CD14-positive monocyte (primary cell): ENCODE data around the gene CNTN5. TPM values are rescaled to one million over a fixed set of nuclear protein-coding genes. Genes with fewer than 3 reads are reported as not detected.

ENCODE experiments used
- DNase-seq, 3 donors: peaks; one replicate each; pipeline ENCODE4 v3.0.0-alpha.2; 2011 to 2022
- H2AFZ ChIP-seq: 2 replicates; pipeline ENCODE4 v1.6.0; 2012; ENCODE audit warnings: mild to moderate bottlenecking, low read depth, low read length, inconsistent platforms; ENCODE audit not compliant: insufficient read depth, poor library complexity, severe bottlenecking
- H3K27ac ChIP-seq, 2 donors: 1 replicate in 1 of 2; 2 replicates in 1 of 2; pipeline ENCODE4 v1.5.1; 2012 to 2013; ENCODE audit warnings: low read length in 2 of 2, control low read depth in 1 of 2, inconsistent platforms in 1 of 2, low read depth in 1 of 2, mild to moderate bottlenecking in 1 of 2
- H3K27me3 ChIP-seq, 2 donors: one replicate each; pipeline versions ENCODE4 v1.6.0 to v1.6.1; 2011 to 2013; ENCODE audit warnings: low read length in 2 of 2; ENCODE audit not compliant: control insufficient read depth in 2 of 2, insufficient read depth in 2 of 2
- H3K36me3 ChIP-seq, 2 donors: replicated peaks in 1 of 2; 1 replicate in 1 of 2; 2 replicates in 1 of 2; pipeline versions ENCODE4 v1.5.1 to v1.6.1; 2012 to 2013; ENCODE audit warnings: low read length in 2 of 2, control low read depth in 1 of 2, inconsistent platforms in 1 of 2, mild to moderate bottlenecking in 1 of 2; ENCODE audit not compliant: insufficient read depth in 2 of 2, control insufficient read depth in 1 of 2
- H3K4me1 ChIP-seq, 2 donors: 1 replicate in 1 of 2; 2 replicates in 1 of 2; pipeline versions ENCODE4 v1.5.1 to v1.6.1; 2012 to 2013; ENCODE audit warnings: low read length in 2 of 2, control low read depth in 1 of 2, inconsistent platforms in 1 of 2, mild to moderate bottlenecking in 1 of 2, moderate library complexity in 1 of 2; ENCODE audit not compliant: insufficient read depth in 2 of 2, control insufficient read depth in 1 of 2
- H3K4me2 ChIP-seq: replicated peaks from 2 replicates; pipeline ENCODE3; 2012; ENCODE audit warnings: low read length, moderate library complexity, mild to moderate bottlenecking; ENCODE audit not compliant: poor library complexity, severe bottlenecking; ENCODE audit errors: extremely low read depth
- H3K4me3 ChIP-seq, 3 experiments: fragments of 200-600 bp in 1 of 3; sonication (generic) in 1 of 3; replicated peaks in 1 of 3; 1 replicate in 2 of 3; 2 replicates in 1 of 3; pipeline ENCODE4 v1.5.1; 2011 to 2013; ENCODE audit warnings: low read length in 3 of 3, mild to moderate bottlenecking in 3 of 3, control low read depth in 2 of 3, low read depth in 2 of 3, inconsistent platforms in 1 of 3, moderate library complexity in 1 of 3
- H3K79me2 ChIP-seq: 2 replicates; pipeline ENCODE4 v1.6.0; 2012; ENCODE audit warnings: mild to moderate bottlenecking, control low read depth, inconsistent platforms, low read length, moderate library complexity; ENCODE audit not compliant: insufficient read depth
- H3K9ac ChIP-seq: 2 replicates; pipeline ENCODE4 v1.6.0; 2017; ENCODE audit warnings: low read length, mild to moderate bottlenecking; ENCODE audit not compliant: insufficient read depth, poor library complexity, severe bottlenecking
- H3K9me3 ChIP-seq, 2 donors: replicated peaks in 1 of 2; 1 replicate in 1 of 2; 2 replicates in 1 of 2; pipeline versions ENCODE4 v1.5.1 to v1.6.1; 2012 to 2013; ENCODE audit warnings: low read length in 2 of 2, control low read depth in 1 of 2; ENCODE audit not compliant: control insufficient read depth in 1 of 2, insufficient read depth in 1 of 2
- H4K20me1 ChIP-seq: 2 replicates; pipeline ENCODE4 v1.6.0; 2012; ENCODE audit warnings: mild to moderate bottlenecking, low read length, control low read depth, moderate library complexity; ENCODE audit not compliant: insufficient read depth
- H3K27ac Mint-ChIP-seq, 7 donors: one replicate each; pipeline ENCODE4 v1.8.0; 2020; ENCODE audit warnings: mild to moderate bottlenecking in 7 of 7, mixed read lengths in 7 of 7, moderate library complexity in 6 of 7, inconsistent platforms in 2 of 7
- H3K27me3 Mint-ChIP-seq, 3 donors: one replicate each; pipeline ENCODE4 v1.8.0; 2021 to 2022; ENCODE audit warnings: low read depth in 3 of 3, mild to moderate bottlenecking in 3 of 3, mixed read lengths in 3 of 3, moderate library complexity in 3 of 3, inconsistent platforms in 1 of 3
- H3K36me3 Mint-ChIP-seq, 2 donors: one replicate each; pipeline ENCODE4 v1.8.0; 2020; ENCODE audit warnings: mixed read lengths in 2 of 2, inconsistent platforms in 1 of 2, mild to moderate bottlenecking in 1 of 2
- H3K4me1 Mint-ChIP-seq: one replicate; pipeline ENCODE4 v1.8.0; 2020; ENCODE audit warnings: mild to moderate bottlenecking, mixed read lengths
- H3K4me3 Mint-ChIP-seq, 2 donors: one replicate each; pipeline ENCODE4 v1.8.0; 2020; ENCODE audit warnings: mild to moderate bottlenecking in 2 of 2, mixed read lengths in 2 of 2, moderate library complexity in 1 of 2
- H3K9me3 Mint-ChIP-seq, 7 donors: one replicate each; pipeline ENCODE4 v1.8.0; 2020 to 2022; ENCODE audit warnings: mixed read lengths in 7 of 7, mild to moderate bottlenecking in 6 of 7, moderate library complexity in 6 of 7, inconsistent platforms in 2 of 7
- WGBS: methylation state at CpG from one replicate; pipeline ENCODE4 v1.1.5; 2013; ENCODE audit warnings: missing lambda C conversion rate; ENCODE audit not compliant: insufficient coverage; 5-methylcytosine and 5-hydroxymethylcytosine counted together
- intact Hi-C, 2 donors: fragments of 100-400 bp; cut with micrococcal nuclease; formaldehyde crosslinking; loops; one replicate each; pipeline versions ENCODE4 v1.15.0 to v1.15.1; 2023
- polyA plus RNA-seq, 3 donors: library from polyadenylated mRNA; depleted of rRNA in 1 of 3; unstranded in 2 of 3; stranded (reverse) in 1 of 3; fragments of 300-500 nt in 2 of 3; fragments of >200 nt in 1 of 3; fragmentation: Illumina TruSeq in 2 of 3; gene quantifications; 1 replicate in 2 of 3; 2 replicates in 1 of 3; pipeline ENCODE4 v1.2.3, GENCODE V29; 2012 to 2021
- TF ChIP-seq, protein P1 (sequence below): fragments of 200-600 bp; IDR thresholded peaks from one replicate; pipeline ENCODE4 v1.8.0; 2022; ENCODE audit warnings: antibody characterized with exemption, mild to moderate bottlenecking

The CNTN5 gene
- polyA plus RNA-seq, 3 donors = not detected

DNA sequence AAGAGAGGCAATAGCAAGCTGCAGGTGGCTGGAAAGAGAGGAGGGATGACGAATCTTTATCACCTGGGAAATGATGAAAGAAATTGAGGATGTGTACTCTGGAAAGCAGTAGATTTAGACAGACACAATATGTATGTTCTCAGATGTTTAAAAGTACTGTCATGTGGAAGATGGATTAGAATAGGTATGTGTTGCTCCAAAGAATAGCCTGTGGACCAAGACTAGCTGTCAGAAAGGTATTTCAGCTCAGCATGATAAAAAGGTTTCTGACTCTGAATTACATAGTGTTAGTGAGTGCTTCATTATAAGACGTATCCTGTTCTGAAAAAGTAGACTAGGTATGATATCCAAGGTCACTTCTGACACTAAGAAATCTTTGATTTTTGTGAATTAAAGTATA, 322.4 kb downstream of the CNTN5 start:
- intact Hi-C loops = no loop called here
- Histone ChIP-seq H3K9ac (no peak overlapping the region), H3K4me2 (no peak overlapping the region)

DNA sequence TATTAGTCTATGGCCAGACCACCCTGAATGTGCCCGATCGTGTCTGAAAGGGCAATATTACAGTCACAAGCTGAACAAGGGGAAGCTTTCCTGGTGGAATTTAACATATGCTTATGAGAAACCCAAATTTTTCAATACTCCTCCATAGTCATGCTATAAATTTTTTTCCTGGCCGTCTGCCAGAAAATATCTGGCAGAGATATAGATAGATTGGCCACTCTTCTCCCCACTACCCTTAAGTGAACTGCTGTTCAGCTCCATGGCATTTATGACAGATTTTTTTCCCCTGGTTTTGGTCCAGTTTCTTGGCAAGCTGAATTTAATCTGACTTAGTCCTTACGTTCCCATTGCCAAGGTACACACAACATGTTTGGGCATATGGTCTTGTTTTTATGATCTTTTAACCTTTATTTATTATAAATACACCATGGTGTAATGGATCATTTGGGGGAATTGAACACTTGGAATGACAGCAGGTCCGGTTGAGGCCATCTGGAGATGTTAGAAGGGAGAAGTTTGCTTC, 328.5 kb downstream of the CNTN5 start:
- Histone ChIP-seq H3K36me3 (no peaks in the 10 kb centered on the region), H3K27ac (no peak overlapping the region), H3K9ac (no peak overlapping the region), H3K4me2 (no peak overlapping the region), H2AFZ (no peak overlapping the region), H3K4me1 (no peaks in the 10 kb centered on the region), H3K9me3 (no peaks in the 10 kb centered on the region), H4K20me1 (no peaks in the 10 kb centered on the region), H3K4me3 (no peak overlapping the region), H3K79me2 (no peaks in the 10 kb centered on the region), H3K27me3 (no peaks in the 10 kb centered on the region)
- Mint-ChIP-seq H3K36me3 (no peaks in the 10 kb centered on the region), H3K4me3 (no peak overlapping the region), H3K27ac (no peak overlapping the region), H3K4me1 (no peaks in the 10 kb centered on the region), H3K27me3 (peaks cover 0 to 1% (median 0%) of the 10 kb centered on the region in 3 donors), H3K9me3 (peaks cover 0 to 4% (median 0%) of the 10 kb centered on the region in 7 donors)
- TF ChIP-seq, protein P1, sequence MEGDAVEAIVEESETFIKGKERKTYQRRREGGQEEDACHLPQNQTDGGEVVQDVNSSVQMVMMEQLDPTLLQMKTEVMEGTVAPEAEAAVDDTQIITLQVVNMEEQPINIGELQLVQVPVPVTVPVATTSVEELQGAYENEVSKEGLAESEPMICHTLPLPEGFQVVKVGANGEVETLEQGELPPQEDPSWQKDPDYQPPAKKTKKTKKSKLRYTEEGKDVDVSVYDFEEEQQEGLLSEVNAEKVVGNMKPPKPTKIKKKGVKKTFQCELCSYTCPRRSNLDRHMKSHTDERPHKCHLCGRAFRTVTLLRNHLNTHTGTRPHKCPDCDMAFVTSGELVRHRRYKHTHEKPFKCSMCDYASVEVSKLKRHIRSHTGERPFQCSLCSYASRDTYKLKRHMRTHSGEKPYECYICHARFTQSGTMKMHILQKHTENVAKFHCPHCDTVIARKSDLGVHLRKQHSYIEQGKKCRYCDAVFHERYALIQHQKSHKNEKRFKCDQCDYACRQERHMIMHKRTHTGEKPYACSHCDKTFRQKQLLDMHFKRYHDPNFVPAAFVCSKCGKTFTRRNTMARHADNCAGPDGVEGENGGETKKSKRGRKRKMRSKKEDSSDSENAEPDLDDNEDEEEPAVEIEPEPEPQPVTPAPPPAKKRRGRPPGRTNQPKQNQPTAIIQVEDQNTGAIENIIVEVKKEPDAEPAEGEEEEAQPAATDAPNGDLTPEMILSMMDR = no peak
- DNase-seq = no peak
- 80% methylated on average over 1 of the region's 5 CpGs for WGBS
- intact Hi-C loops = no loop called here

More for the DNA sequence above, 322.4 kb downstream of the CNTN5 start:
- Histone ChIP-seq H4K20me1 (no peaks in the 10 kb centered on the region), H3K4me1 (no peaks in the 10 kb centered on the region), H2AFZ (no peak overlapping the region), H3K9me3 (no peaks in the 10 kb centered on the region), H3K27ac (no peak overlapping the region), H3K36me3 (no peaks in the 10 kb centered on the region), H3K27me3 (no peaks in the 10 kb centered on the region), H3K4me3 (no peak overlapping the region), H3K79me2 (no peaks in the 10 kb centered on the region)
- Mint-ChIP-seq H3K36me3 (no peaks in the 10 kb centered on the region), H3K4me3 (no peak overlapping the region), H3K27me3 (peaks cover 0 to under 1% (median 0%) of the 10 kb centered on the region in 3 donors), H3K4me1 (no peaks in the 10 kb centered on the region), H3K9me3 (peaks cover 0 to 5% (median 1%) of the 10 kb centered on the region in 7 donors), H3K27ac (no peak overlapping the region)
- TF ChIP-seq, protein P1 = no peak
- no peak for DNase-seq
- WGBS = 92% methylated on average over 1 of the region's 2 CpGs
